GM19240 (cell line): ENCODE data around the gene BMP3.

Experiments used
- DNase-seq: peaks from one replicate; pipeline ENCODE4 v3.0.0; 2011; ENCODE audit warnings: low spot score; ENCODE audit not compliant: insufficient read length

The BMP3 gene

GRCh38 chr4:81102107-81102506 lies 71.6 kb downstream of the BMP3 start:
- DNase-seq: no peak

GRCh38 chr4:81106150-81106549 lies 75.6 kb downstream of the BMP3 start:
- DNase-seq: no peak
